GM18499 (cell line): ENCODE data around the gene POU6F2.
"Not testable (repeated sequence)": the region's sequence is repeated elsewhere in the genome, so short reads cannot be mapped to it uniquely, and the experiment has no call there.

ENCODE experiments used
- ATAC-seq: cut with Tn5 transposase; IDR thresholded peaks from one replicate; pipeline ENCODE4 v1.9.1; 2021; ENCODE audit warnings: moderate number of reproducible peaks; ENCODE audit not compliant: insufficient read depth, unreplicated experiment

Gene POU6F2

GRCh38 chr7:39331607-39332006 lies 353.9 kb downstream of the POU6F2 start:
- not testable (repeated sequence) for ATAC-seq

- ATAC-seq: no peak
Measured at GRCh38 chr7:39332142-39332541, 354.4 kb downstream of the POU6F2 start.

GRCh38 chr7:39333701-39334100 lies 356.0 kb downstream of the POU6F2 start:
- no peak for ATAC-seq

- no peak for ATAC-seq
Measured at GRCh38 chr7:39336442-39336841, 358.7 kb downstream of the POU6F2 start.

GRCh38 chr7:39338716-39339115 lies 361.0 kb downstream of the POU6F2 start:
- ATAC-seq: no peak

GRCh38 chr7:39339591-39339990 lies 361.9 kb downstream of the POU6F2 start:
- no peak for ATAC-seq

- no peak for ATAC-seq
Measured at GRCh38 chr7:39341083-39341482, 363.4 kb downstream of the POU6F2 start.

GRCh38 chr7:39342763-39343162 lies 365.1 kb downstream of the POU6F2 start:
- no peak for ATAC-seq

GRCh38 chr7:39349452-39350123 lies 371.9 kb downstream of the POU6F2 start:
- ATAC-seq: no peak

- no peak for ATAC-seq
Measured at GRCh38 chr7:39353615-39354376, 376.1 kb downstream of the POU6F2 start.

GRCh38 chr7:39355664-39356063 lies 378.0 kb downstream of the POU6F2 start:
- no peak for ATAC-seq

GRCh38 chr7:39356172-39356925 lies 378.6 kb downstream of the POU6F2 start:
- no peak for ATAC-seq

GRCh38 chr7:39357648-39358047 lies 379.9 kb downstream of the POU6F2 start:
- ATAC-seq: no peak

GRCh38 chr7:39360038-39360437 lies 382.3 kb downstream of the POU6F2 start:
- ATAC-seq: no peak

GRCh38 chr7:39360766-39361165 lies 383.1 kb downstream of the POU6F2 start:
- no peak for ATAC-seq

GRCh38 chr7:39365751-39366295 lies 388.1 kb downstream of the POU6F2 start:
- no peak for ATAC-seq

GRCh38 chr7:39367451-39367850 lies 389.7 kb downstream of the POU6F2 start:
- ATAC-seq: no peak

GRCh38 chr7:39367943-39368342 lies 390.2 kb downstream of the POU6F2 start:
- peak; percentile 75 for ATAC-seq

- no peak for ATAC-seq
Measured at GRCh38 chr7:39372383-39372782, 394.7 kb downstream of the POU6F2 start.

- no peak for ATAC-seq
Measured at GRCh38 chr7:39374436-39375040, 396.8 kb downstream of the POU6F2 start.
